Progenitor cell of endocrine pancreas (in vitro differentiated cells): ENCODE results near the gene ARV1. TPM values are rescaled to one million over a fixed set of nuclear protein-coding genes. Genes with fewer than 3 reads are reported as not detected.
"Not testable (repeated sequence)": the region's sequence is repeated elsewhere in the genome, so short reads cannot be mapped to it uniquely, and the experiment has no call there.

ENCODE experiments used
- DNase-seq: peaks from one replicate; pipeline ENCODE4 v3.0.0; 2021; ENCODE audit warnings: low spot score; ENCODE audit not compliant: unreplicated experiment
- H3K27ac Mint-ChIP-seq: 2 replicates; pipeline ENCODE4 v1.8.0; 2021; ENCODE audit warnings: mild to moderate bottlenecking, moderate library complexity, mixed read lengths
- H3K27me3 Mint-ChIP-seq: 2 replicates; pipeline ENCODE4 v1.8.0; 2021; ENCODE audit warnings: mixed read lengths
- H3K36me3 Mint-ChIP-seq: 2 replicates; pipeline ENCODE4 v1.8.0; 2022; ENCODE audit warnings: mixed read lengths; ENCODE audit not compliant: insufficient read depth
- H3K4me1 Mint-ChIP-seq: 2 replicates; pipeline ENCODE4 v1.8.0; 2021; ENCODE audit warnings: low read depth, mixed read lengths
- H3K4me3 Mint-ChIP-seq: 2 replicates; pipeline ENCODE4 v1.8.0; 2021; ENCODE audit warnings: low read depth, mild to moderate bottlenecking, moderate library complexity, mixed read lengths
- H3K9me3 Mint-ChIP-seq: 2 replicates; pipeline ENCODE4 v1.8.0; 2021; ENCODE audit warnings: low read depth, mixed read lengths
- total RNA-seq: library from RNA; stranded (reverse); gene quantifications from 2 replicates; pipeline ENCODE4 v1.2.1, GENCODE V29; 2021
- TF ChIP-seq, protein P1 (sequence below): fragments of 200-600 bp; sonication (generic); IDR thresholded peaks from one replicate; pipeline ENCODE4 v1.5.0; 2021; ENCODE audit warnings: antibody characterized with exemption, mild to moderate bottlenecking; ENCODE audit not compliant: unreplicated experiment

ARV1 gene
- total RNA-seq, 1 donor from 2014 or later, result 14.4 TPM

DNA sequence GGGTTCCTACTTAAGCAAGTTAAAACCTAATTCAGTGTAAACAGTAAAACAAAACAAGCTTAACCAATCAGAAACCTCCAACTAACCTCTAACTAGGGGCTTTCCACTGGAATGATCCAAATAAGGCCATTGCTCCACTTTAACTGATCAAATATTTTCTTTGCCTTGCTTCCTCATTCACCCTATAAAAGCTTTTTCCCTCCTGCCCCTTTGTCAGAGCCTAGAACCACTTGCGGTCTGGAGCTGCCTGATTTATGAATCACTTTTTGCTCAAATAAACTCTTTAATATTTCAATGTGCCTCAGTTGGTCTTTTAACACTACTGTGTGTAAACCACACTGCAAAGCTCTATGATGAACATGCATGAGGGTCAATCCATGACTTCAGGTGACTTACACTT lies 65.7 kb downstream of the ARV1 start:
- Mint-ChIP-seq H3K4me3 (no peak overlapping the region), H3K27me3 (peaks cover 15% of the 10 kb centered on the region), H3K9me3 (peaks cover 10% of the 10 kb centered on the region), H3K4me1 (peaks cover 27% of the 10 kb centered on the region), H3K27ac (no peak overlapping the region), H3K36me3 (peaks cover 3% of the 10 kb centered on the region)
- no peak for DNase-seq
- TF ChIP-seq, protein P1, sequence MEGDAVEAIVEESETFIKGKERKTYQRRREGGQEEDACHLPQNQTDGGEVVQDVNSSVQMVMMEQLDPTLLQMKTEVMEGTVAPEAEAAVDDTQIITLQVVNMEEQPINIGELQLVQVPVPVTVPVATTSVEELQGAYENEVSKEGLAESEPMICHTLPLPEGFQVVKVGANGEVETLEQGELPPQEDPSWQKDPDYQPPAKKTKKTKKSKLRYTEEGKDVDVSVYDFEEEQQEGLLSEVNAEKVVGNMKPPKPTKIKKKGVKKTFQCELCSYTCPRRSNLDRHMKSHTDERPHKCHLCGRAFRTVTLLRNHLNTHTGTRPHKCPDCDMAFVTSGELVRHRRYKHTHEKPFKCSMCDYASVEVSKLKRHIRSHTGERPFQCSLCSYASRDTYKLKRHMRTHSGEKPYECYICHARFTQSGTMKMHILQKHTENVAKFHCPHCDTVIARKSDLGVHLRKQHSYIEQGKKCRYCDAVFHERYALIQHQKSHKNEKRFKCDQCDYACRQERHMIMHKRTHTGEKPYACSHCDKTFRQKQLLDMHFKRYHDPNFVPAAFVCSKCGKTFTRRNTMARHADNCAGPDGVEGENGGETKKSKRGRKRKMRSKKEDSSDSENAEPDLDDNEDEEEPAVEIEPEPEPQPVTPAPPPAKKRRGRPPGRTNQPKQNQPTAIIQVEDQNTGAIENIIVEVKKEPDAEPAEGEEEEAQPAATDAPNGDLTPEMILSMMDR, result no peak

DNA sequence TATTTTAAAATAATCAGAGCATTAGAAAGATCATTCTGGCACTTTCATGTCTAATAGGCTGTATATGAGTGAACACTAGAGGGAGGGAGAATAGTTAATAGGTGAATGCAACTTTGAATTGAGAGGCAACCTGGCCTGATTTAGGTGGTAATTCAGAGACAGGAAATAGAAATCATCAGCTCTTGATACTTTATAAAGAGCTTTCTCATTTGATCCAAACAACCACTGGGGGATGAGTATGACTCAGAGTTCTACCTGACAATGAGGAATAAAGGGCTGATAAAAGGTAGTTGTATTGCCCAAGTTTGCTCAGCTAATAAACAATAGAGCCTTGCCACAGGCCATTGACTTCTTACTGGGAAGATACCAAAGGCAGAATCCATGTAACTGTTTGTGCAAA lies 66.4 kb downstream of the ARV1 start:
- Mint-ChIP-seq H3K9me3 (peaks cover 10% of the 10 kb centered on the region), H3K27ac (peak overlapping the region; percentile 70), H3K4me3 (peak overlapping the region; percentile 2), H3K4me1 (peaks cover 27% of the 10 kb centered on the region), H3K36me3 (peaks cover 4% of the 10 kb centered on the region), H3K27me3 (peaks cover 15% of the 10 kb centered on the region)
- no peak for DNase-seq
- TF ChIP-seq, protein P1, result no peak

DNA sequence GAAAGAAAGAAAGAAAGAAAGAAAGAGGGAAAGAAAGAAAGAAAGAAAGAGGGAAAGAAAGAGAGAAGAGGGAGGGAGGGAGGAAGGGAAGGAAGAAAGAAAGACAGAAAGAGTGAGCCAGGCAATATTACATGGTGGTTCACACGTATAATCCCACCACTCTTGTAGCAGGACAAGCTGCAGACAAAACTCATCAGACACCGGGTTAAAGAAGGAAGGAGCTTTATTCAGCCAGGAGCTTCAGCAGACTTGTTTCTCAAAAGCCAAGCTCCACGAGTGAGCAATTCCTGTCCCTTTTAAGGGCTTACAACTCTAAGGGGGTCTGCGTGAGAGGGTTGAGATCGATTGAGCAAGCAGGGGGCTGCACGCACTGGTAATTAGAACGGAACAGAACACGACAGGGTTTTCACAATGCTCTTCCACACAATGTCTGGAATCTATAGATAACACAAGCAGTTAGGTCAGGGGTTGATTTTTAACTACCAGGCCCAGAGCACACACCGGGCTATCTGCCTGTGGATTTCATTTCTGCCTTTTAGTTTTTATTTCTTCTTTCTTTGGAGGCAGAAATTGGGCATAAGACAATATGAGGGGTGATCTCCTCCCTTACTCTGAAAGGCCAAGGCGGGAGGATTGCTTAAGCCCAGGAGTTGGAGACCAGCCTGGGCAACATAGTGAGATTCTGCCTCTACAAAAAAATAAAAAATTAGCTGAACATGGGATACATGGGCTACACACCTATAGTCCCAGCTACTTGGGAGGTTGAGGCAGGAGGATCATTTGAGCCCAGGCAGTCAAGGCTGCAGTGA lies 67.2 kb downstream of the ARV1 start:
- Mint-ChIP-seq H3K27me3 (peaks cover 15% of the 10 kb centered on the region), H3K9me3 (peaks cover 10% of the 10 kb centered on the region), H3K4me3 (peak overlapping the region; percentile 4), H3K4me1 (peaks cover 27% of the 10 kb centered on the region), H3K27ac (peak overlapping the region; percentile 23)
- not testable (repeated sequence) for DNase-seq, H3K36me3 Mint-ChIP-seq

DNA sequence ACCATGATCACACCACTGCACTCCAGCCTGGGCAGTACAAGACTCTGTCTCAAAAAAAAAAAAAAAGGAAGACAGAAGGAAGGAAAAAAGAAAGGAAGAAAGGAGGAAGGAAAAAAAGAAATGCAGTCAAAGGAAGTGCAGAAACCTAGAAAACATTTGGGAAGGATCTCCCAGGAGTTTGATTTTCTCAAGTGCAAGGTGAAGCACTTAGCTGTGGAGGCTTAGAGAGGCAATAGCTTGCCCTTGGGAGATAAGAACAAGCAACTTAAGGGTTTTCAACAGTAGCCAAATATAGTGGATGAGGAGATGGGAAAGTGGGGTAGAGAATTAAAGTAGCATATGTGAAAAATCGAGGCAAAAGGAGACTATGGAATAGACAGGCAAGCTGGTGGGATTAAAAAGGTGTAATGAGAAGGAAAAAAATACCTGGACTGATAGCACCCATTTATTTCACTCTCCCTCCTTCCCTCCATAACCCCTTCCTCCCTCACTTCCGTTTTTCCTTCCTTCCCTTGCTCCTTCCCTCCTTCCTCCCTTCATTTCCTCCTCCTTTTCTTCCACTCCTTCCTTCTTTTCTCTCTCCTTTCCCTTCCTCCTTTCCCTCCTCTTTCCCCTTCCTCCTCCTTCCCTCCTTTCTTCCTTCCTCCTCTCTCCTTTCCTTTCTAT lies 68.0 kb downstream of the ARV1 start:
- H3K27ac Mint-ChIP-seq, result no peak overlapping the region
- H3K9me3 Mint-ChIP-seq, result peaks cover 10% of the 10 kb centered on the region
- peaks cover 15% of the 10 kb centered on the region for H3K27me3 Mint-ChIP-seq
- H3K4me3 Mint-ChIP-seq, result no peak overlapping the region
- H3K4me1 Mint-ChIP-seq, result peaks cover 23% of the 10 kb centered on the region
- DNase-seq, result no peak
- H3K36me3 Mint-ChIP-seq, result peaks cover 4% of the 10 kb centered on the region
- TF ChIP-seq, protein P1, result no peak

DNA sequence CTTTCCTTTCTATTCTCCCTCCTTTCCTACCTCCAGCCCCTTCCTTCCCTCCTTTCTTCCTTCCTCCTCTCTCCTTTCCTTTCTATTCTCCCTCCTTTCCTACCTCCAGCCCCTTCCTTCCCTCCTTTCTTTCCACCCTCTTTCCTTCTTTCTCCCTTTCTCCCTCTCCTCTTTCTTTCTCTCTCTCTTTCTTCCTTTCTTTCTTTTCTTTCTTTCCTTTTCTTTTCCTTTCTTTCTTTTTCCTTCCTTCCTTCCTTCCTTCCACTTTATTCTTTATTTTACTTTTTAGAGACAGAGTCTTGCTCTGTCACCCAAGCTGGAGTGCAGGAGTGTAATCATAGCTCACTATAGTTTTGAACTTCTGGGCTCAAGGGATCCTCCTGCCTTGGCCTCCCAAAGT lies 68.6 kb downstream of the ARV1 start:
- not testable (repeated sequence) for H3K36me3 Mint-ChIP-seq, H3K4me3 Mint-ChIP-seq, DNase-seq, H3K27ac Mint-ChIP-seq
- Mint-ChIP-seq H3K4me1 (peaks cover 23% of the 10 kb centered on the region), H3K9me3 (peaks cover 10% of the 10 kb centered on the region), H3K27me3 (peaks cover 15% of the 10 kb centered on the region)

DNA sequence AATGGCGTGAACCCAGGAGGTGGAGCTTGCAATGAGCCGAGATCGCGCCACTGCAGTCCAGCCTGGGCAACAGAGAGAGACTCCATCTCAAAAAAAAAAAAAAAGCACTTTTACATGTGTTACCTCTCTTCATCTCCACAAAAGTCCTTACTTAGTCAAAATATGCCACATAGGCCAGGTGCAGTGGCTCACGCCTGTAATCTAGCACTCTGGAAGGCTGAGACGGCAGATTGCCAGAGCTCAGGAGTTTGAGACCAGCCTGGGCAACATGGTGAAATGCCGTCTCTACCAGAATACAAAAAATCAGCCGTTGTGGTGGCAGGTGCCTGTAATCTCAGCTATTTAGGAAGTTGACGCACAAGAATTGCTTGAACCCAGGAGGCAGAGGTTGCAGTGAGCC lies 69.5 kb downstream of the ARV1 start:
- H3K27me3 Mint-ChIP-seq, result peaks cover 15% of the 10 kb centered on the region
- H3K4me1 Mint-ChIP-seq, result peaks cover 23% of the 10 kb centered on the region
- not testable (repeated sequence) for DNase-seq, H3K4me3 Mint-ChIP-seq, H3K27ac Mint-ChIP-seq, H3K36me3 Mint-ChIP-seq
- H3K9me3 Mint-ChIP-seq, result peaks cover 10% of the 10 kb centered on the region
